HG02763 (cell line): Measurements from ENCODE around the gene SLC24A3.

ENCODE experiments used
- ATAC-seq: cut with Tn5 transposase; IDR thresholded peaks from one replicate; pipeline ENCODE4 v1.9.1; 2021; ENCODE audit warnings: mild to moderate bottlenecking, moderate library complexity; ENCODE audit not compliant: unreplicated experiment

The SLC24A3 gene

GRCh38 chr20:19236371-19237055 is 24.1 kb downstream of the SLC24A3 start:
- ATAC-seq, result no peak

- ATAC-seq, result no peak
These were observed 29.0 kb downstream of the SLC24A3 start for GRCh38 chr20:19241440-19241839.

- no peak for ATAC-seq
These were observed 31.8 kb downstream of the SLC24A3 start for GRCh38 chr20:19244291-19244690.

GRCh38 chr20:19249106-19249879 is 36.9 kb downstream of the SLC24A3 start:
- ATAC-seq, result no peak

DNA sequence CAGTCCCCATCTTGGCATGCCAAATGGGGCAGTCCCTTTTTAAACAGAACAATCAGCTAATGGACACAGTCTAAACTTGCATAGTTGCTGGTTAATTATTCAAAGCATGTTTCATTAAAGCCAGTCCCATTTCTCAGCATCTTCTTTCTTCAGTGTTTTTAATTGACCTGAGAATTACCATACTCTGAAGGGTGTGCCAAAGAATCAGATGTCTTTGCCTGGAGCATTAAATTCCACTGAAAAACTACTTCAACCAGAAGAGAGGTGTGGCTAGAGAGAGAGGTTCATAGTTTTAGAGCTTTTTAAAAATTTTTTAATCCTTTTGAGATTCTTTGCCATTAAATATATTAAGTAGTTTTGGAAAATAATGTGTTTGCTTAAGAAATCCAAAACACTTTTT is 37.9 kb downstream of the SLC24A3 start:
- ATAC-seq, result no peak

GRCh38 chr20:19251506-19251905 is 39.1 kb downstream of the SLC24A3 start:
- no peak for ATAC-seq

GRCh38 chr20:19251958-19252357 is 39.5 kb downstream of the SLC24A3 start:
- ATAC-seq, result no peak

DNA sequence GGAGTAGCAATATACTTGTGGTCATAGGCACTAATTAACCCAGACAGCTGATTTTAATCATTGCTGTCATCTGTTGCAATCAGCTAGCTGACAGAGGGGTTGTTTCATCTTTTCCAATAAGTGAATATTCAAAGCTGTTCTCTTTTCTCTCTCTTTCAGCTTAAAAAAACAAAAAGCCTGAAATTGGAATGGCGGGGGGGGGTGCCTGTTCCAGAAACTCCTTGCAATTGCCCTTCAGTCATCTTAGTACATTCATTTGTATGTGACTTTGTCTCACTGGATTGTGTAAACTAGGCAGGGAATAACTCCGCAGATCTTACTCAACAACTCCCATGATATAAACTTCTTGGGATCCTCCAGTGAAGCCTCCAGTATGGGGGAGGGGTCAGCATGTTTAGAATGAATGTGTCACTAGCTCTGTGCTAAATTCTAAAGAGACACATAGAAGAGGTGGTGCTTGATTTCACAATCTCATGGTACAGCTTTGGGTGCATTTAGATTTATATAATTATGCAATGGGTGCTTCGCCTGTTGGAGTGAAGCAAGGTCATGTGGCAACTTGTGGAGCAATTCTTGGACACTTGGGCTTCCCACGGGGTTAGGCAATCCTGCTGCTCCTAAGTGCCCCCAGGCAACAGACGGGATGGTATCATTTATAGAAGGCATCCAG is 40.1 kb downstream of the SLC24A3 start:
- ATAC-seq, result no peak

- no peak for ATAC-seq
These were observed 40.9 kb downstream of the SLC24A3 start for GRCh38 chr20:19253316-19253715.

DNA sequence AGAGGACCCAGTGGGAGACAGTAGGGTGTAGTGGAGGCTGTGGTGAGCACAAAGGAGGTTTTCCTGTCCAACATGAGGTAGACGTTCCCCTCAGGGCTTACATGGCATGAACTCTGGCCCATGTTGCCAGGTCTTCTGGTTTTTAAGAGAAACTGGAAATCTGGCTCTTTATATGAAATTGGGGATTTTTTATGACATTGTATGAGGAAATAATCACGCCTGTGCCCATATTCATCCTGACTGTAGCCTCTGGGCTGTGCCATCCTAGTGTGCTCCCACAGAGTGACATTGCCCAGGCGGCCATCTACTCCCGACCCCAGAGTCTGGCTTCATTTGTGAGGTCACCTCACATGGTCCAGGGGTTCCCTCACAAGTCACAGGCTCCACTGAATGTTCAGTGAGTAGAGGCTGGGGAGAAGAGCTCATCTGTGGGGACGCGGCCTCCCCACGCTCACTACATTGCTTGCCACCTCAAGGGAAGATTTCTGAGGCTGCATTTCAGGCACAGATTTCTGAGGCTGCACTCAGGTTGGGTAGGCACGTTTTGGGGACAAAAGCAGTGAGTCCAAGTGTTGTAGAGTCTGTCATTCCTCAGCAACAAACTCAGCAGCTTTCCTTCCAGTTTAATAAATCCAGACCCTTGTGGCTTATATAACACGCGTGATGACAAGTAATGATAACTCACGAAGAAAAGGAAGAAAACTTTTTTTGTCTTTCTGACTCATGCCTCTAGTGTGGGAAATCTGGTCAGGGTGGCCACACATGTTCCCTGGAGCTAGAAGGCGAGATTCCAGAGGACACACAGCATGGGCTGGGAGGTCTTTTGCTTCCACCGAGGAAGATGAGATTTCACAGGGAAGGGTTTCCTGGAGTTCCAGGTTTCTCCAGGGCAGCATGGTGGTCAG is 41.7 kb downstream of the SLC24A3 start:
- no peak for ATAC-seq

- no peak for ATAC-seq
These were observed 42.5 kb downstream of the SLC24A3 start for GRCh38 chr20:19254956-19255355.

DNA sequence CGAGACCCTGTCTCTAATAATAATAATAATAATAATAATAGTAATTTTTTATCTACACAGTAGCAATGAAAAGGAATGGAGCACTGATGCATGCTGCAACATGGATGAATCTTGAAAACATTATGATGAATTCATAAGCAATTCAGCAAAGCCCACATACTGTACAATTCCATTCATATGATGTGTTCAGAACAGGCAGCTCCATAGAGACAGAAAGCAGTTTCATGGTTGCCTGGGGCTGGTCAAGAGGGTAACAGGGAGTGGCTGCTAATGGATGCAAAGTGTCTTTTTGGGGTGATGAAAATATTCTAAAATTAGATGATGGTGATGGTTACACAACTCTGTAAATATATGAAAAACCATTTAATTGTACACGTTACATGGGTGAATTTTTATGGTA is 43.6 kb downstream of the SLC24A3 start:
- no peak for ATAC-seq

DNA sequence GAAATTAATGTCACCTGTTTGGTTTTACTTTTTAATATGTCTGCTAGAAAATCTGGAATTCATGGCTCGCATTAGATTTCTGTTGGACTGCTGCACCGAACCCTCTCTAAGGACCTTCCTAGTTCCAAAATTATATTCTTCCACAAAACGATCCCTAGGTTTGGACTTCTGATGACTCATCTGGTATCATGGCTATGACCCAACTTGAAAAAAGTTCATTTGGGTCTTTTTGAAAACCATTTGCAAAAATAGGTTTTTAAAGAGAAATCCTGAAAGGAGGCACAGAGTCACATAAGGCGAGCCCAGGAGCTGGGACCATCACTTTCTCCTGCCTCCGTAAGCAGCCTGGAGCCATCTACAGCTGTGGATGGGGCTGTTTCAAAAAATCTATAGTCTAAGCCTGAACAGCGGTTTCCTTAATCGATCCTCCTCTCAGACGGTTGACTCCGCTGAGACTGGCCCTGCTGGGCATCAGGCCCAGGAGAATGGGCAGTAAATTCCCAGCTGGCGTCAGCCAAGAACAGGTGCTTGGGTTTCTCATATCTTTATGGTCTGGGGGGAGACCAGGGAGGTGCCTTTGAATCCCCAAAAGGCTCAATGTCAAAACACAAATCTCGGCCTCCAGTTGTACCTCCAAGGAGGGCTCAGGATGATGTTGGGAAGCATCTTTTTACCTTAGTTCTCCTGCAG is 44.6 kb downstream of the SLC24A3 start:
- ATAC-seq, result no peak

DNA sequence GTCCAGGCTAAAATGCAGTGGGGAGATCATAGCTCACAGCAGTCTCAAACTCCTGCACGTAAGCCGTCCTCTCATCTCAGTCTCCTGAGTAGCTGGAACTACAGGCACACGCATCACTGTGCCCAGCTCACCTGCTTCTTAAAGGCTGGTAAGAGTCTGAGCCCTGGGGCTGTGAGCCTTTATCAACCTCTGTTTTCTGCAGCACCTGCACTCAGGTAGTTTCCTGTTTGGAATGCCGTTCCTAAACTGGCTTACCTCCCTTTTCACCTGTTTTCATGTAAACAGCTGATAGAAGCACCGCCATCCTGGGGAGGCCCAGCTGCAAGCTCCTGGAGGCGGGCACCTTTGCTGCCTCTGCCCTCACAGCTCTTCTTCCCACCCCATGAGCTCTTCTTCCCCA is 45.4 kb downstream of the SLC24A3 start:
- no peak for ATAC-seq

GRCh38 chr20:19259141-19259591 is 46.7 kb downstream of the SLC24A3 start:
- no peak for ATAC-seq

DNA sequence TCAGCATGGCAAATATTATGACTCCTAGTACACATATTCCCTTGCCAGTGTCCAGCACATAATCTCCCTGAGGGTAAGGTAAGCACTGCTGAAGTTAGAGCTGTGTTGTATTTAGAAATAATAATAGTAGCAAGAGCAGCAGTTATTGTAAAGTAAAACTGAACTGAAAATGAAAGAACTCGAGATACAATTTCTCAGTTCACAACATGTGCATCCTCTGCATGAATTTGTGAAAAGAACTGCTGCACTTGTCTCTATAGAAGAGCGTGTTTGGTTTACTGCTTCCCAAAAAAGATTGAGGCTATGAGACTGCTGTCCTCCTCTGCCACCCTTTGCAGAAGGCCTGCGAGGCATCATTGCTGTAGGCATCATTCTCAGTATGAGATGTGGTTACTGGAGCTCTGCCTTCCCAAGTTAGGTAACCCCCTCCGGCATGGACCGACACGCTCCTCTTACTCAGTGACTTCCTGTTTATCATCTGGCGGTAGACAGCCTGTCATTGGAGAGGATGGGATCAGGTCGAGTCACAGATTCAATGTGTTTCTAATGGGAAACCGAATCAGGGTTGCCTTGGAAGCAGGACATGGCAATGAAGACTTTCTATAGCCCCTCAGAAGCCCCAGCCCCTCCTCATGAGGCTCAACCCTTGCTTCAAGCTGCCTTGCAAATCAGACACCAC is 48.1 kb downstream of the SLC24A3 start:
- ATAC-seq, result peak; percentile 40

- ATAC-seq, result no peak
These were observed 51.7 kb downstream of the SLC24A3 start for GRCh38 chr20:19264191-19264590.

GRCh38 chr20:19265646-19266374 is 53.4 kb downstream of the SLC24A3 start:
- ATAC-seq, result no peak

- ATAC-seq, result no peak
These were observed 56.0 kb downstream of the SLC24A3 start for GRCh38 chr20:19268426-19268825.
